Neural cell (in vitro differentiated cells): Measurements from ENCODE around the gene FAM168B.

Experiments used
- CTCF ChIP-seq: fragments of 450-650 bp; IDR thresholded peaks from 2 replicates; pipeline ENCODE4 v1.5.1; 2014; ENCODE audit warnings: antibody characterized with exemption, mild to moderate bottlenecking, moderate library complexity; ENCODE audit not compliant: poor library complexity, severe bottlenecking
- EP300 ChIP-seq: fragments of 450-650 bp; conservative IDR thresholded peaks from 2 replicates; pipeline ENCODE4 v1.6.1; 2014; ENCODE audit warnings: antibody characterized with exemption, mild to moderate bottlenecking, moderate library complexity; ENCODE audit not compliant: poor library complexity, severe bottlenecking
- EZH2 ChIP-seq: fragments of 200-600, 300-800 bp; shearing (Covaris generic), sonication (generic); IDR thresholded peaks from 2 replicates; pipeline ENCODE4 v1.6.1; 2014; ENCODE audit warnings: antibody characterized with exemption, low read length, borderline replicate concordance, mild to moderate bottlenecking; ENCODE audit not compliant: insufficient read depth, poor library complexity, severe bottlenecking
- MXI1 ChIP-seq: fragments of 450-650 bp; conservative IDR thresholded peaks from 2 replicates; pipeline ENCODE4 v1.6.1; 2014; ENCODE audit warnings: antibody characterized with exemption, mild to moderate bottlenecking; ENCODE audit not compliant: poor library complexity, severe bottlenecking
- POLR2AphosphoS5 ChIP-seq: IDR thresholded peaks from 2 replicates; pipeline ENCODE4 v1.6.1; 2012
- RAD21 ChIP-seq: fragments of 450-650 bp; conservative IDR thresholded peaks from 2 replicates; pipeline ENCODE4 v1.6.1; 2014; ENCODE audit warnings: antibody characterized with exemption, mild to moderate bottlenecking, moderate library complexity
- SMC3 ChIP-seq: fragments of 450-650 bp; conservative IDR thresholded peaks from 2 replicates; pipeline ENCODE4 v1.6.1; 2014; ENCODE audit warnings: antibody characterized with exemption, mild to moderate bottlenecking, moderate library complexity; ENCODE audit not compliant: poor library complexity
- TAF1 ChIP-seq: IDR thresholded peaks from 2 replicates; pipeline ENCODE4 v1.6.1; 2012; ENCODE audit warnings: low read depth

GRCh38 chr2:131038258-131039100, 54.8 kb downstream of the FAM168B start:
- no peak for TF ChIP-seq CTCF
- no peak for TF ChIP-seq POLR2AphosphoS5
- no peak for TF ChIP-seq SMC3
- TF ChIP-seq EP300 = no peak
- TF ChIP-seq EZH2 = no peak
- TF ChIP-seq TAF1 = no peak
- TF ChIP-seq RAD21 = no peak
- no peak for TF ChIP-seq MXI1
